ENCODE data around the gene NRG3. TPM values are rescaled to one million over a fixed set of nuclear protein-coding genes. Genes with fewer than 3 reads are reported as not detected.

Gene NRG3
- total RNA-seq, 1 donor from 2014 or later = not detected

GRCh38 chr10:82759050-82759449 lies 884.1 kb downstream of the NRG3 start:
- DNase-seq (ENCODE audit: low read depth) (no peak), FAIRE-seq (no peak)
- Histone ChIP-seq H3K36me3 (ENCODE audit: control insufficient read depth, insufficient read depth, low read length) (no peaks in the 10 kb centered on the region), H3K4me3 (ENCODE audit: low read depth, low read length) (no peak overlapping the region), H3K27me3 (ENCODE audit: control insufficient read depth, insufficient read depth, low read length) (no peaks in the 10 kb centered on the region)
- TF ChIP-seq CTCF (IDR thresholded peaks at IDR 0.05; ENCODE audit: insufficient read depth, low read length, severe bottlenecking) = no peak

GRCh38 chr10:82762641-82763040 lies 887.6 kb downstream of the NRG3 start:
- no peaks in the 10 kb centered on the region for H3K36me3 ChIP-seq (ENCODE audit: control insufficient read depth, insufficient read depth, low read length)
- TF ChIP-seq CTCF (IDR thresholded peaks at IDR 0.05; ENCODE audit: insufficient read depth, low read length, severe bottlenecking) = no peak
- H3K4me3 ChIP-seq (ENCODE audit: low read depth, low read length) = no peak overlapping the region
- no peak for FAIRE-seq
- DNase-seq (ENCODE audit: low read depth) = no peak
- no peaks in the 10 kb centered on the region for H3K27me3 ChIP-seq (ENCODE audit: control insufficient read depth, insufficient read depth, low read length)

- Histone ChIP-seq H3K4me3 (ENCODE audit: low read depth, low read length) (no peak overlapping the region), H3K36me3 (ENCODE audit: control insufficient read depth, insufficient read depth, low read length) (no peaks in the 10 kb centered on the region), H3K27me3 (ENCODE audit: control insufficient read depth, insufficient read depth, low read length) (no peaks in the 10 kb centered on the region)
- TF ChIP-seq CTCF (IDR thresholded peaks at IDR 0.05; ENCODE audit: insufficient read depth, low read length, severe bottlenecking) = no peak
- no peak for DNase-seq (ENCODE audit: low read depth)
- no peak for FAIRE-seq
Measured at GRCh38 chr10:82768040-82768439, 893.0 kb downstream of the NRG3 start.

GRCh38 chr10:82778908-82779307 lies 903.9 kb downstream of the NRG3 start:
- no peaks in the 10 kb centered on the region for H3K36me3 ChIP-seq (ENCODE audit: control insufficient read depth, insufficient read depth, low read length)
- no peak overlapping the region for H3K4me3 ChIP-seq (ENCODE audit: low read depth, low read length)
- FAIRE-seq = no peak
- H3K27me3 ChIP-seq (ENCODE audit: control insufficient read depth, insufficient read depth, low read length) = no peaks in the 10 kb centered on the region
- DNase-seq (ENCODE audit: low read depth) = no peak
- TF ChIP-seq CTCF (IDR thresholded peaks at IDR 0.05; ENCODE audit: insufficient read depth, low read length, severe bottlenecking) = no peak

- Histone ChIP-seq H3K27me3 (ENCODE audit: control insufficient read depth, insufficient read depth, low read length) (no peaks in the 10 kb centered on the region), H3K4me3 (ENCODE audit: low read depth, low read length) (no peak overlapping the region), H3K36me3 (ENCODE audit: control insufficient read depth, insufficient read depth, low read length) (no peaks in the 10 kb centered on the region)
- no peak for DNase-seq (ENCODE audit: low read depth)
- no peak for FAIRE-seq
- TF ChIP-seq CTCF (IDR thresholded peaks at IDR 0.05; ENCODE audit: insufficient read depth, low read length, severe bottlenecking) = peak; percentile 17
Measured at GRCh38 chr10:82796510-82796909, 921.5 kb downstream of the NRG3 start.

GRCh38 chr10:82801289-82801688 lies 926.3 kb downstream of the NRG3 start:
- Histone ChIP-seq H3K36me3 (ENCODE audit: control insufficient read depth, insufficient read depth, low read length) (no peaks in the 10 kb centered on the region), H3K27me3 (ENCODE audit: control insufficient read depth, insufficient read depth, low read length) (no peaks in the 10 kb centered on the region), H3K4me3 (ENCODE audit: low read depth, low read length) (no peak overlapping the region)
- DNase-seq (ENCODE audit: low read depth) (no peak), FAIRE-seq (no peak)
- TF ChIP-seq CTCF (IDR thresholded peaks at IDR 0.05; ENCODE audit: insufficient read depth, low read length, severe bottlenecking) = no peak
